ENCODE results near the gene FGF4. TPM values are rescaled to one million over a fixed set of nuclear protein-coding genes. Genes with fewer than 3 reads are reported as not detected.
"Not testable (repeated sequence)": the region's sequence is repeated elsewhere in the genome, so short reads cannot be mapped to it uniquely, and the experiment has no call there.

FGF4 gene
- polyA plus RNA-seq, 3 donors from 2014 or later, result not detected

DNA sequence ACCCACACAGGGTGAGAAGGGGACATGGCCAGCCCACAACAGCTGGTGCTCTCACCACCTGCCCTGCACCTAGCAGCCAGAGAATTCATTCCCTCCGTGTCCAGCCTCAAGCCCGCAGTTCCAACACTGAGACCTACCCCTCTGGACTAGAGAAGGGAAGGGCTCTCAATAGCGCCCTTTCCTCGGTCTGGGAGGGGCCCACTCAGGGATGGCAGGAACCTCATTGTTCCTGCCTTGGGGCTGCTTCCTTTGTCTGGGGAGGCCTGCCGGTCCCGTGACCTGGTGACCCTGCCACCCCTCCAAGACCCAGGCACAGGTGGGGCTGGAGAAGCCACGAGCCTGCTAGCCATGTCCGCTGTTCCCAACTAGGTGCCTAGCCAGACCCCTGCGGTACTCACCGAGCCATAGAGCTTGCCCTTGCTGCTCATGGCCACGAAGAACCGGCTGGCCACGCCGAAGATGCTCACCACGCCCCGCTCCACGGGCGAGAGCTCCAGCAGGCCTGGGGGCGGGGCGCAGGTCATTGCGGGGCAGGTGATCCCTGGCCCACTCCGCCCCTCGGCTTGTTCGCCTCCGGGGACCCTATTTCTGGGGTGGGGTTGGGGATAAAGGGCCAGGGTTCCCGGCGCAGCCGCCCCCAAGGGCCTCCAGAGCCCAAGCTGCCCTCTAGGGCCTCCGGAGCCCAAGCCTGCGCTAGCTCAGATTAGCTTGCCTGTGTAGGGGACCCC lies 1.4 kb downstream of the FGF4 start:
- H3K27me3 Mint-ChIP-seq (ENCODE audit: low read depth in 3 of 3), result peaks cover 3 to 12% (median 8%) of the 10 kb centered on the region in 3 donors
- no peaks in the 10 kb centered on the region for H3K36me3 Mint-ChIP-seq
- H3K9me3 Mint-ChIP-seq, result no peaks in the 10 kb centered on the region
- no peaks in the 10 kb centered on the region for H3K4me1 Mint-ChIP-seq
- no peak for DNase-seq
- H3K27ac Mint-ChIP-seq, result no peak overlapping the region
- no peak overlapping the region for H3K4me3 Mint-ChIP-seq

DNA sequence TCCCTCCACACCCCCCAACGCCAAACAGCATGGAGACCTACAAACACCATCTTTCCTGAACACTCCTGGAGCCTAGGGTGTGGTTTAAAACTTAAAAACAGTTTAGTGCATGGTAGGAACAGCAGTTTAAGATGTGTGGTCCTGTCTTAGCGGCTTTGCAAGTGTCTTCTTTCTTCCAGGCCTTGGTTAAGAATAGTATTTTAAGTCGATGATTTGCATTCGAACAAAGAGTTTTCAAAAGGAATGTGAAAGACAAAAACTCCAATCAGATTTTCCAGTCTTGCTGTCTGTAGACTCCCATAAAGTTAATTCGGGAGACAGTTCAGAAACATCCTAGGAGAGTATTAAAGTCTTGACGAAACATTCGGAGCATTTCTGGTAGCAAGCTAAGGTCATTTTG lies 3.7 kb downstream of the FGF4 start:
- DNase-seq, result no peak
- no peak overlapping the region for H3K4me3 Mint-ChIP-seq
- H3K9me3 Mint-ChIP-seq, result no peaks in the 10 kb centered on the region
- no peaks in the 10 kb centered on the region for H3K36me3 Mint-ChIP-seq
- no peak overlapping the region for H3K27ac Mint-ChIP-seq
- H3K27me3 Mint-ChIP-seq (ENCODE audit: low read depth in 3 of 3), result peaks cover 0 to 8% (median 7%) of the 10 kb centered on the region in 3 donors
- H3K4me1 Mint-ChIP-seq, result no peaks in the 10 kb centered on the region

- no peak overlapping the region for H3K27ac Mint-ChIP-seq
- no peak overlapping the region for H3K4me3 Mint-ChIP-seq
- no peaks in the 10 kb centered on the region for H3K4me1 Mint-ChIP-seq
- H3K27me3 Mint-ChIP-seq (ENCODE audit: low read depth in 3 of 3), result peaks cover 0 to 8% (median 7%) of the 10 kb centered on the region in 3 donors
- no peaks in the 10 kb centered on the region for H3K9me3 Mint-ChIP-seq
- no peak for DNase-seq
- no peaks in the 10 kb centered on the region for H3K36me3 Mint-ChIP-seq
Observed at GRCh38 chr11:69770540-69770939, 4.6 kb downstream of the FGF4 start.

DNA sequence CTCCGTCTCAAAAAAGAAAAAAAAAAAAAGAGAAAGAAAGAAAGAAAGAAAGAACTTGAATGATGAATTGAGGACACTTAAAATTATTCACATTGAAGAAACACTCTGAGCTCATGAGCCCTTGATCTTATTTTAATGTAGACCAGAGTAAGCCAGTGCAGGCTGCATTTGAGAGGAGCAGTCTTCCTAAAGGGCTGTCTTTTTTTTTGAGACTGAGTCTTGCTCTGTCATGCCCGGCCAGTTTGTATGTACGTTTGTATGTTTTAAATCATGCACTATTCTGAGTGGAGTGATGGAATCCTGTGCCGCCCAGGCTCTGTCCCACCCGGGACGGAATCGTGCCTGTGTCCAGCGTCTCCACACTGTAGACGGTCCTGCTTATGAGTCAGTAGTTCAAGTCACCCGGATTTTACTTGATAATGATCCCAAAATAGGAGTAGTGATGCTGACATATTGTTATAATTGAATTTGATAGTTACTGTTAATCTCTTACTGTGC lies 9.6 kb downstream of the FGF4 start:
- no peaks in the 10 kb centered on the region for H3K36me3 Mint-ChIP-seq
- H3K9me3 Mint-ChIP-seq, result no peaks in the 10 kb centered on the region
- no peak overlapping the region for H3K4me3 Mint-ChIP-seq
- peaks cover 0 to 4% (median 3%) of the 10 kb centered on the region in 3 donors for H3K27me3 Mint-ChIP-seq (ENCODE audit: low read depth in 3 of 3)
- no peaks in the 10 kb centered on the region for H3K4me1 Mint-ChIP-seq
- no peak for DNase-seq
- no peak overlapping the region for H3K27ac Mint-ChIP-seq

GRCh38 chr11:69764918-69765317 lies 10.2 kb downstream of the FGF4 start:
- DNase-seq; H3K27me3 Mint-ChIP-seq (ENCODE audit: low read depth in 3 of 3); H3K9me3 Mint-ChIP-seq; H3K27ac Mint-ChIP-seq; H3K4me1 Mint-ChIP-seq; H3K4me3 Mint-ChIP-seq; H3K36me3 Mint-ChIP-seq: not testable (repeated sequence)

DNA sequence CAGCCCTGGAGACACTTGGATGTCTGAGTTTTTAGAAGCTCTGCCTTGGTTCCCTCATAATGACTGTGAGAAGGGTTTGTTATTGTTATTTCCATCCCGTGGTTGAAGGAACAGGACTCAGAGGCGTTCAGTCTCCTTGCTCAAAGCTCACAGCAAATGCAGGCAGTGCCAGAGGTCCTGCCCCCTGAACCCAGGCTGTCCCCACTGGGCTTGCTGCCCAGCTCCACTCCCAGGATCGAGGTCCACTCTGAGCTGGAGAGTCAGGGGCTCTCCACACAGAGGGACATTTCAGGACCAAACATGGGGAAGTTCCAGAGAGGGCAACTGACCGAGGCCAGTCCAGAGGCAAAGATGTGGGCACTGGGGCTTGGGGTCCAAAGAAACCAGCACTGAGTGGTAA lies 14.8 kb downstream of the FGF4 start:
- no peak for DNase-seq
- no peak overlapping the region for H3K4me3 Mint-ChIP-seq
- peaks cover 1 to 5% (median 2%) of the 10 kb centered on the region in 3 donors for H3K27me3 Mint-ChIP-seq (ENCODE audit: low read depth in 3 of 3)
- no peaks in the 10 kb centered on the region for H3K9me3 Mint-ChIP-seq
- H3K36me3 Mint-ChIP-seq, result no peaks in the 10 kb centered on the region
- H3K27ac Mint-ChIP-seq, result no peak overlapping the region
- no peaks in the 10 kb centered on the region for H3K4me1 Mint-ChIP-seq

DNA sequence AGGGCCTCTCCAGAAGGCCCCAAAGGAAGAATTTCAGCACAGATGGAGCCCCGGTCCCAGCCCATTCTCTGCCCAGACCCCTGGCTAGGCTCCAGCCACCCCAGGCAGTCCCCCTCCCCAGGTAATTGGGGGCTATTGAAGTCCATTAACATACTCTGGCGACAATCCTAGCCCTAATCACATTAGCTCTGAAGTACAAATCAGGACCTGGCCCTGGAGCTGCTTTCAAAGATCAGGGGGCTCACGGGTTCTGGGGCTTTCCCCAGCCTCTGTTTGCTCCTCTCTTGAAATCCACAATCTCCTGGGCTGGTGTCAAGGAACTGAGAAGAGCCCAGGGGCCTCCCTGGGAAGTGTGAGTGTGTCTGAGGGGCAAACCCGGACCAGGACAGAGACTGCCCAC lies 22.3 kb downstream of the FGF4 start:
- Mint-ChIP-seq H3K27me3 (ENCODE audit: low read depth in 3 of 3) (peaks cover 1 to 6% (median 2%) of the 10 kb centered on the region in 3 donors), H3K9me3 (no peaks in the 10 kb centered on the region), H3K27ac (no peak overlapping the region), H3K36me3 (no peaks in the 10 kb centered on the region), H3K4me1 (no peaks in the 10 kb centered on the region), H3K4me3 (no peak overlapping the region)
- no peak for DNase-seq

DNA sequence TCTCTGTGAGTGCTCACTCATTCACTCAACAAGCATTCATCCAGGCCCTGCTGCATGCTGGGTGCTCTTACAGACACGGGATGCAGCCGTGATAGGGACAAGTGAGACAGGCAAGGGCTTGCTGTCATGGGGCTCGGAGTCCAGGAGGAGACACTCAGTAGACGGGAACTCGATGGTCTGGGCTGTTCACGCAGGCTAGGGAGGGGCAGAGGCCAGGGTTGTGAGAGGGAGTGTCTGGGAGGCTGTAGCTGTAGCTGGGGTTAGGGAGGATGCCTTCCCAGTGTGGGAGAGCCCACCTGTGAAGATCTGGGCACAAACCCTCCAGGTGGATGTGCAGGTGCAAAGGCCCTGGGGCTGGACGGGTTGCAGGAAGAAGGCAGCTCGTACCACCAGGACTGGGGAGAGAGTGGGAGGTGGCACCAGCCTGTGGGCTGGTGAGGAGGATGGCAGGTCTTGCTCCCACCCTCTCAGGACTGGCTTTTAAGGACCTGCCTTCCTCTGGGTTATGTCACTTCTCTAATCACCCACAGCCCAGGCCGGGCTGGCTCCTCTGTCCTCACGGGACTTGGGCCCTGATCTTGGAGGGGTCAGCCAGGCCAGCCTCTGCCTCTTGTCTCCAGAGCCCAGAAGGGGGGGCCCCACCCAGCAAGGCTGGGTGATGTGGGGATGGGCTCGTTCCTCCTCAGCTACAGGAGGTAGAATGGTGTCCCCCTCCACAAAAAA lies 24.1 kb downstream of the FGF4 start:
- DNase-seq, result no peak
- peaks cover 0 to 3% (median 2%) of the 10 kb centered on the region in 3 donors for H3K27me3 Mint-ChIP-seq (ENCODE audit: low read depth in 3 of 3)
- H3K4me1 Mint-ChIP-seq, result no peaks in the 10 kb centered on the region
- H3K27ac Mint-ChIP-seq, result no peak overlapping the region
- H3K4me3 Mint-ChIP-seq, result no peak overlapping the region
- no peaks in the 10 kb centered on the region for H3K9me3 Mint-ChIP-seq
- H3K36me3 Mint-ChIP-seq, result no peaks in the 10 kb centered on the region

- Mint-ChIP-seq H3K4me3 (no peak overlapping the region), H3K27ac (no peak overlapping the region), H3K9me3 (no peaks in the 10 kb centered on the region), H3K36me3 (no peaks in the 10 kb centered on the region), H3K27me3 (ENCODE audit: low read depth in 3 of 3) (peaks cover 0 to 3% (median 2%) of the 10 kb centered on the region in 3 donors), H3K4me1 (no peaks in the 10 kb centered on the region)
- DNase-seq, result no peak
Observed at GRCh38 chr11:69750108-69750850, 24.9 kb downstream of the FGF4 start.

DNA sequence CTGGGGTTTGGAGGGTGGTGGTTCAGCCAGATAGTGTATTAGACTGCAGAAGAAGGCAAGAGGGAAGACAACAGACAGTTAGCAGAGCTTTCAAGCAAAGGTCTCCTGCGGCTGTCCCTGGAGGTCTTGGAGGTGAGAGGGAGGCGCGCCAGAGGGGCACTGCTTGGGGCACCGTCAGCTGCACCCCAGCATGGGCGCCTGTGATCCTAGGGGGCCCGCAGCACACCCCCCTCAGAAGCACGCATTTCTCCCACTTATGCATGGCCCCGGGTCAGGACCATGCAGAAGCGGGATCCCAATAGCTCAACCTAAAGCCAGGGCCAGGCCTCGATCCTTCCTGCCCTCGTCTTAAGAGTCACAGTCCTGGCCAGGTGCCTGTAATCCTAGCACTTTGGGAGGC lies 26.5 kb downstream of the FGF4 start:
- Mint-ChIP-seq H3K4me1 (no peaks in the 10 kb centered on the region), H3K9me3 (no peaks in the 10 kb centered on the region), H3K4me3 (no peak overlapping the region), H3K36me3 (no peaks in the 10 kb centered on the region), H3K27ac (no peak overlapping the region), H3K27me3 (ENCODE audit: low read depth in 3 of 3) (peaks cover 0 to 2% (median 1%) of the 10 kb centered on the region in 3 donors)
- DNase-seq, result no peak

DNA sequence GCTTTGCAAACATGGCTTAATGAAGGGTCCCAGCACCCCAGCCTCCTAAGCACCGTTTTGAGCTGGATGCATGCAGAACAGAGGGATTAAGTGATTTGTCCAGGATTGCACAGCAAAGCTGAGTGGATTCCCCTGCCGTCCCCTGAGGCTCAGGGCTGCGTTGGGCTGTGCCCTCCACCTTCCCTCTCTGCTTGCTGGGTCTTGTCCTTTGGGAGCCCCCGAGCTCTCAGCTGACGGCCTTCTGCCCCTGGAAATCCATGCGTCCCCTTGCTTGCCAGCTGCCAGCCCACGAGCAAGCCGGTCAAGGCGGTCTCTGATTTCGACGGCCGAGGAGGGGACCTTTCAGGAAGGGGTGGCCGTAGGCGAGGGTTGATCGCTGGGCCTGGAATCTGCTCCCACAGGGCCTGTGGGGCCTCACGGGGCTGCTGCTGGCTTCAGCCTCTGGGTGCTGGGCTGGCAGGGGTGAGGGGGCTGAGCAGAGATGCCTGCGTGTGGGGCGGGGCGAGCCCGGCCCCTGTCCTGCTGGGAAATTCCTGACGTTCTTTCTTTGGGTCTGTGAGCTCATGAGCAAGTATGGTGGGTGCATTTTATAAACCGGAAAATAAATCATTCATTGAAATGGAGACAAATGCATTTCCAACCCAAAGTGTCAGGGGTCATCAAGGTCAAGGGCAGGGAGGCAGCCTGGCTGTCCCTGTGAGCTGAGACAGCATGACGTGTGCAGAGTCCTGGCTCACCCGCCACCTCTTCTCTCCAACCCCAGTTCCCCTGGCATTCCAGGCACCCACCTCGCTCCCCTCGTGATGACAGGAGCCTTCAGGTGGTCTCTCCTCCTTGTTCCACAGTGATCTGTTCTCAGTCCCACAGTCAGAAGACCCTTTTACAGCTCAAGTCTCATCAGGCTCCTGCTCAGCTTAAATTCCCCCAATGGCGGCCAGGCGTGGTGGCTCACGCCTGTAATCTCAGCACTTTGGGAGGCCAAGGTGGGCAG lies 28.1 kb downstream of the FGF4 start:
- DNase-seq, result no peak
- H3K4me1 Mint-ChIP-seq, result no peaks in the 10 kb centered on the region
- no peaks in the 10 kb centered on the region for H3K36me3 Mint-ChIP-seq
- no peak overlapping the region for H3K27ac Mint-ChIP-seq
- no peak overlapping the region for H3K4me3 Mint-ChIP-seq
- H3K27me3 Mint-ChIP-seq (ENCODE audit: low read depth in 3 of 3), result peaks cover 1 to 2% (median 2%) of the 10 kb centered on the region in 3 donors
- H3K9me3 Mint-ChIP-seq, result no peaks in the 10 kb centered on the region

DNA sequence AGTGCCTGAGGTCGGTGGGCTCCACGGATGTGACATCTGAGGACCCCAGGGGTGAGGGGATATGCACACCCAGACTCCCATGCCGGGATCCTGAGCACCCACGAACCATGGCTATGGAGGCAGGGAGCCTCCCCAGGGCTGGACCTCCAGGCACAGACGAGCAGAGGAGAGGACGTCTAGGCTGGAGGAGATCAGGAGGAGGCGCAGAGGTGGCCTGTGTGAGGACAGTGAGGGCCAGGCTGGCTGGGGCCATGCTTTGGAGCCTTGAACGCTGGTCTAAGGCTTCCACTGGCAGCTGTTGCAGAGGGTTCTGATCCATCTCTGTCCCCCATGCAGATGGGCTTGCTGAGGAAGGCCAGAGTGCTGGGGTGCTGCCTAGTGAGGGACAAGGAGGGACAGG lies 29.0 kb downstream of the FGF4 start:
- DNase-seq, result no peak

DNA sequence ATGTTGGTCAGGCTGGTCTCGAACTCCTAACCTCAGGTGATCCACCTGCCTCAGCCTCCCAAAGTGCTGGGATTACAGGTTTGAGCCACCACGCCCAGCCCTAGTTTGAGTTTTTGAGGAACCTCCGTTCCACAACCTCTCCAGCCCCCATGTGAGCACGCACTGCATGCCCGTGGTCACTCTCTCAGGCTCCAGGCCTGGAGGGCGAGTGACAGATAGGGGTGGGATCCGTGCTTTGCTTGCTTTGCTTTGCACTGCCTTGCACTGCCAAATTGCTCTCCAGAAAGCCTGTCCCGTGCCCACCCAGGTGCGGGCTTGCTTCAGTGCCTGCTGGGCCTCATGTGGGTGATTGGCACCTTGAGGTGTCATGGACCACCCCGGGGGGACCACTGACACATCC lies 29.9 kb downstream of the FGF4 start:
- H3K27me3 Mint-ChIP-seq (ENCODE audit: low read depth in 3 of 3), result peaks cover 1 to 6% (median 2%) of the 10 kb centered on the region in 3 donors
- H3K9me3 Mint-ChIP-seq, result no peaks in the 10 kb centered on the region
- H3K27ac Mint-ChIP-seq, result no peak overlapping the region
- no peak for DNase-seq
- no peaks in the 10 kb centered on the region for H3K4me1 Mint-ChIP-seq
- H3K36me3 Mint-ChIP-seq, result no peaks in the 10 kb centered on the region
- H3K4me3 Mint-ChIP-seq, result no peak overlapping the region

More for the DNA sequence above, 29.0 kb downstream of the FGF4 start:
- Mint-ChIP-seq H3K36me3 (no peaks in the 10 kb centered on the region), H3K27ac (no peak overlapping the region), H3K4me1 (no peaks in the 10 kb centered on the region), H3K9me3 (no peaks in the 10 kb centered on the region), H3K27me3 (ENCODE audit: low read depth in 3 of 3) (peaks cover 1 to 2% (median 2%) of the 10 kb centered on the region in 3 donors), H3K4me3 (no peak overlapping the region)
